OCI-LY1 (cell line): Measurements from ENCODE around the gene RGSL1.

ENCODE experiments used
- EZH2 ChIP-seq: fragments of 200-600 bp; sonication (generic), shearing (Covaris generic); IDR thresholded peaks from 2 replicates; pipeline ENCODE4 v1.8.0; 2017; ENCODE audit warnings: borderline replicate concordance, mixed run types, mild to moderate bottlenecking, antibody characterized with exemption, low read length, moderate library complexity, mixed read lengths
- TF ChIP-seq, protein P1 (sequence below): fragments of 200-600 bp; sonication (generic), shearing (Covaris generic); IDR thresholded peaks from 2 replicates; pipeline ENCODE4 v1.5.1; 2017; ENCODE audit warnings: mild to moderate bottlenecking, antibody characterized with exemption, low read length, moderate library complexity, mixed read lengths

- TF ChIP-seq, protein P1, sequence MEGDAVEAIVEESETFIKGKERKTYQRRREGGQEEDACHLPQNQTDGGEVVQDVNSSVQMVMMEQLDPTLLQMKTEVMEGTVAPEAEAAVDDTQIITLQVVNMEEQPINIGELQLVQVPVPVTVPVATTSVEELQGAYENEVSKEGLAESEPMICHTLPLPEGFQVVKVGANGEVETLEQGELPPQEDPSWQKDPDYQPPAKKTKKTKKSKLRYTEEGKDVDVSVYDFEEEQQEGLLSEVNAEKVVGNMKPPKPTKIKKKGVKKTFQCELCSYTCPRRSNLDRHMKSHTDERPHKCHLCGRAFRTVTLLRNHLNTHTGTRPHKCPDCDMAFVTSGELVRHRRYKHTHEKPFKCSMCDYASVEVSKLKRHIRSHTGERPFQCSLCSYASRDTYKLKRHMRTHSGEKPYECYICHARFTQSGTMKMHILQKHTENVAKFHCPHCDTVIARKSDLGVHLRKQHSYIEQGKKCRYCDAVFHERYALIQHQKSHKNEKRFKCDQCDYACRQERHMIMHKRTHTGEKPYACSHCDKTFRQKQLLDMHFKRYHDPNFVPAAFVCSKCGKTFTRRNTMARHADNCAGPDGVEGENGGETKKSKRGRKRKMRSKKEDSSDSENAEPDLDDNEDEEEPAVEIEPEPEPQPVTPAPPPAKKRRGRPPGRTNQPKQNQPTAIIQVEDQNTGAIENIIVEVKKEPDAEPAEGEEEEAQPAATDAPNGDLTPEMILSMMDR: no peak
- TF ChIP-seq EZH2: no peak
Measured at GRCh38 chr1:182568647-182569284, 118.8 kb downstream of the RGSL1 start.
